ENCODE results near the gene DDI1. TPM values are rescaled to one million over a fixed set of nuclear protein-coding genes. Genes with fewer than 3 reads are reported as not detected.

DDI1 gene
- total and polyA plus RNA-seq, 3 donors from 2014 or later, result 17.8 to 49.4 (median 41.1) TPM

DNA sequence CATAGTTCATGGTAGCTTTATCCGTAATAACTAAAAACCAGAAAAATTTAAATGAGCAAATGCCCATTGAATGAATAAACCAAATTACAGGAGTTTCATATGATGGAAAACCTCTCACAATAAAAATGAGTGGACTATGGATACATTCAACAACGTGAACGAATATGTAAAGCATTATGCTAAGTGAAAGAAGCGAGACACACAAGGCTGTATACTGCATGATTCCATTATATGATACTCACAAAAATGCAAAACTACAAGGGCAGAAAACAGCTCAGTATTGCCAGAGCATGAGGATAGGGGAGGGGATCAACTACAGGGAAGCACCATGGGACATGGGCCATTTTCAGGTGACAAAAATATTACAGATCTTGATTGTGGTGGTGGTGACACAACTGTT is 22.2 kb downstream of the DDI1 start:
- no peaks in the 10 kb centered on the region for H3K36me3 ChIP-seq (ENCODE audit: low read depth, missing control alignments)
- H3K4me1 ChIP-seq, result no peaks in the 10 kb centered on the region
- H3K27me3 ChIP-seq, result no peaks in the 10 kb centered on the region
- no peak overlapping the region for H3K27ac ChIP-seq
- TF ChIP-seq, protein P1, sequence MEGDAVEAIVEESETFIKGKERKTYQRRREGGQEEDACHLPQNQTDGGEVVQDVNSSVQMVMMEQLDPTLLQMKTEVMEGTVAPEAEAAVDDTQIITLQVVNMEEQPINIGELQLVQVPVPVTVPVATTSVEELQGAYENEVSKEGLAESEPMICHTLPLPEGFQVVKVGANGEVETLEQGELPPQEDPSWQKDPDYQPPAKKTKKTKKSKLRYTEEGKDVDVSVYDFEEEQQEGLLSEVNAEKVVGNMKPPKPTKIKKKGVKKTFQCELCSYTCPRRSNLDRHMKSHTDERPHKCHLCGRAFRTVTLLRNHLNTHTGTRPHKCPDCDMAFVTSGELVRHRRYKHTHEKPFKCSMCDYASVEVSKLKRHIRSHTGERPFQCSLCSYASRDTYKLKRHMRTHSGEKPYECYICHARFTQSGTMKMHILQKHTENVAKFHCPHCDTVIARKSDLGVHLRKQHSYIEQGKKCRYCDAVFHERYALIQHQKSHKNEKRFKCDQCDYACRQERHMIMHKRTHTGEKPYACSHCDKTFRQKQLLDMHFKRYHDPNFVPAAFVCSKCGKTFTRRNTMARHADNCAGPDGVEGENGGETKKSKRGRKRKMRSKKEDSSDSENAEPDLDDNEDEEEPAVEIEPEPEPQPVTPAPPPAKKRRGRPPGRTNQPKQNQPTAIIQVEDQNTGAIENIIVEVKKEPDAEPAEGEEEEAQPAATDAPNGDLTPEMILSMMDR (IDR thresholded peaks at IDR 0.05), result no peak
- no peak for TF ChIP-seq POLR2A (IDR thresholded peaks at IDR 0.05)
- 96 to 97% methylated on average over 4 of the region's 4 CpGs for WGBS, 2 donors
- no peak overlapping the region for H3K4me3 ChIP-seq
- no peaks in the 10 kb centered on the region for H3K9me3 ChIP-seq
- DNase-seq, result no peak
- intact Hi-C loops (cut with DNase I; ENCODE audit: low total_unique reads), result no loop called here

DNA sequence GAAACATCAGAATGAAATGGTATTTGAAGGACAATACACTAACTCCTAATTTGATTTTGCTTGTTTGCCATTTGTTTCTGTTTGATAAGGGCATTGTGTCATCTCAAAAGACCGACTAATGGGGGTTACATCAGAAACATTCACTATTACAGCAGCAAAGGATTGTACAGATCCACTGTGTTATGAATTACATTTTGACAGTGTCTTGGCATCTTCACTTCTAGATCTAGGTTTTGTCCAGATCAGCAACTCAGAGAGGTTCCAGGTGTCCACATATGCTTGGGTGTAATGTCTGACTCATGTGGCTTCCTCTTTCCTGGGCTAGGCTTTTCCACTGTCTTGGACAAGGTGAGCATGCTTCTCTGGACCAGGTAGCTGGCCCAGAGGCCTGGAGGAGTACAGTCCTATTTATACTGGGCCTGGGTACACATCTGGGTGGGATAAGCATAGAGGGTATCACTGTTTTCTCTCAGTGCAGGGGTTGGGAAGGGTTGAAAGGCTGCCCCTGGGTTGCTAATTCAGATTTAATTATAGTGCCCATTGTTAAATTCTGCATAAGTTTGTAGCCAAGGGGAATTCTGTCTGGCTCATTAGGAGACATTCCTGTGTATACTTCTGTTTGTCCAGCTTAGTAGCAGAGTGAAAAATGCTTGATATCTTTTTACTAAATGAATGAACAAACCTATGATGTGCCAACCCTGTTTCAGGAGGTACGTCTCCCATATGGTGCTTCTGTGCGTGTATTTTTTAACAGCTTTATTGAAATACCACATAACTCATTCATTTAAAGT is 23.8 kb downstream of the DDI1 start:
- intact Hi-C loops (cut with DNase I; ENCODE audit: low total_unique reads), result no loop called here
- TF ChIP-seq, protein P1 (IDR thresholded peaks at IDR 0.05), result no peak
- TF ChIP-seq POLR2A (IDR thresholded peaks at IDR 0.05), result no peak
- DNase-seq, result no peak
- Histone ChIP-seq H3K27me3 (no peaks in the 10 kb centered on the region), H3K27ac (no peak overlapping the region), H3K4me3 (no peak overlapping the region), H3K36me3 (ENCODE audit: low read depth, missing control alignments) (no peaks in the 10 kb centered on the region), H3K4me1 (no peaks in the 10 kb centered on the region), H3K9me3 (no peaks in the 10 kb centered on the region)
- 89 to 96% methylated on average over 3 of the region's 3 CpGs for WGBS, 2 donors

DNA sequence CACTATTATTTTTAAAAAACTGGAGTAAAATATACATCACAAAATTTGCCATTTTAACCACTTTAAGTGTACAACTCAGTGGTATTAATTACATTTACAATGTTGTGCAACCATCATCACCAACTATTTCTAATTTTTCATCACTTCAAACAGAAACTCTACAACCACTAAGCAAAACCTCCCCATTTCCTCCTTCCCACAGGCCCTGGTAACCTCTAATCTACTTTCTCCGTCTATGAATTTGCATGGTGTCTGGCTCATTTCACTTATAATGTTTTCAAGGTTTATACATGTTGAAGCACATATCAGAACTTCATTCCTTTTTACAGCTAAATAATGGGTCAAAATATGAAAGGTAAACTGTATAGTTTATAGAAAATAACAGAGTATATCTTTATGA is 24.4 kb downstream of the DDI1 start:
- intact Hi-C loops (cut with DNase I; ENCODE audit: low total_unique reads), result no loop called here
- WGBS, 2 donors, result 83 to 84% methylated on average over 1 of the region's 1 CpG
- Histone ChIP-seq H3K4me3 (no peak overlapping the region), H3K27me3 (no peaks in the 10 kb centered on the region), H3K4me1 (no peaks in the 10 kb centered on the region), H3K36me3 (ENCODE audit: low read depth, missing control alignments) (no peaks in the 10 kb centered on the region), H3K9me3 (no peaks in the 10 kb centered on the region), H3K27ac (no peak overlapping the region)
- TF ChIP-seq, protein P1 (IDR thresholded peaks at IDR 0.05), result no peak
- no peak for TF ChIP-seq POLR2A (IDR thresholded peaks at IDR 0.05)
- DNase-seq, result no peak

DNA sequence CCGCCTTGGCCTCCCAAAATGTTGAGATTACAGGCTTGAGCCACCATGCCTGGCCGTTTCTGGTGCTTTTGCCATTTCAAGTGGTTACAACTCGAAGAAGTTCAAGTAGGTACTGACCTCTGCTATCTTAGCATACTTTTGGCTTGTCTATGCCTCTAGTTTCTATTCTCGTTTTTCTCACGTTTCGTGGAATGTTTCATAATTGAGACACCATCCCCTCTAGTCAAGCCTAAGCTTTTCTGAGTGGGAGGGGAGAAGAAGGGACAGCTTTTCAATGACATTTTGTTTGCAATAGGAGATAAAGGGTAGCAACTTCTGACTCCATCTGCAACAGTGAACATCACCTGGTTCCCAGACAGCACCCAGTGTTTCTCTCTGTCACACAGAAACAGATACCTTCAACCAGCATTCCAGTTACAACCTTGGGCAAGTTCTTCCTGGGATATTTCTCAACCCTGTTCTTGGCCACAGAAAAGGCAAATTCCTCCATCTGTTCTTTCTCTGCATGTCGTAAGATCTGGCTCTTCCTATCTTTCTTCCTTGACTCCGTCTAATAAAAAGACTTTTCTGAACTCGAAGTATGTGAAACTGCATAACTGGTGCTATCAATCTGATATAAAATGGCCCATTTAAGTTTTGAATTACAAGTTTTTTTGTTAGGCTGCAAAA is 25.5 kb downstream of the DDI1 start:
- H3K27me3 ChIP-seq, result no peaks in the 10 kb centered on the region
- no peak for DNase-seq
- TF ChIP-seq, protein P1 (IDR thresholded peaks at IDR 0.05), result no peak
- no peak for TF ChIP-seq POLR2A (IDR thresholded peaks at IDR 0.05)
- H3K9me3 ChIP-seq, result no peaks in the 10 kb centered on the region
- no peaks in the 10 kb centered on the region for H3K36me3 ChIP-seq (ENCODE audit: low read depth, missing control alignments)
- intact Hi-C loops (cut with DNase I; ENCODE audit: low total_unique reads), result no loop called here
- WGBS, 2 donors, result 68 to 75% methylated on average over 9 of the region's 9 CpGs
- no peak overlapping the region for H3K27ac ChIP-seq
- H3K4me1 ChIP-seq, result no peaks in the 10 kb centered on the region
- H3K4me3 ChIP-seq, result no peak overlapping the region

All from testis (tissue), 3 donors.